K562 (cell line): ENCODE measurements around the gene NR1H2. TPM values are rescaled to one million over a fixed set of nuclear protein-coding genes. Genes with fewer than 3 reads are reported as not detected.

Experiments
- BCL6 ChIP-seq: fragments of 250-450 bp; sonication (Bioruptor Pico); IDR thresholded peaks from 2 replicates; pipeline ENCODE4 v1.4.0; 2020
- BHLHE40 ChIP-seq: IDR thresholded peaks from 2 replicates; pipeline ENCODE4 v1.6.1; 2011; ENCODE audit warnings: low read length, improper control_type of control experiment
- DNMT1 ChIP-seq: fragments of 450-650 bp; IDR thresholded peaks from 2 replicates; pipeline ENCODE4 v1.6.1; 2016; ENCODE audit warnings: antibody characterized with exemption, mild to moderate bottlenecking
- ELK1 ChIP-seq: sonication (generic); formaldehyde crosslinking; IDR thresholded peaks from 2 replicates; pipeline ENCODE4 v1.8.1; 2022; ENCODE audit warnings: missing genetic modification reagents
- FOXP4 ChIP-seq: sonication (generic); formaldehyde crosslinking; IDR thresholded peaks from 2 replicates; pipeline ENCODE4 v1.8.0; 2022; ENCODE audit warnings: mild to moderate bottlenecking, missing genetic modification reagents, borderline replicate concordance
- GATA2 ChIP-seq: sonication (generic); formaldehyde crosslinking; IDR thresholded peaks from 2 replicates; pipeline ENCODE4 v1.4.0; 2020; ENCODE audit warnings: mild to moderate bottlenecking, missing genetic modification reagents
- GTF2E2 ChIP-seq: fragments of 200-800 bp; sonication (Bioruptor generic); IDR thresholded peaks from 2 replicates; pipeline ENCODE4 v1.6.1; 2016; ENCODE audit warnings: missing genetic modification characterization, missing compliant biosample characterization
- IFI16 ChIP-seq: fragments of 250-450 bp; sonication (Bioruptor Pico); IDR thresholded peaks from 2 replicates; pipeline ENCODE4 v2.1.2; 2022; ENCODE audit warnings: mild to moderate bottlenecking, inconsistent platforms
- KLF10 ChIP-seq: fragments of 250-450 bp; sonication (Bioruptor Pico); IDR thresholded peaks from 2 replicates; pipeline ENCODE4 v1.6.1; 2021; ENCODE audit warnings: matching md5 sums
- MECOM ChIP-seq: fragments of 250-450 bp; sonication (Bioruptor Pico); IDR thresholded peaks from 2 replicates; pipeline ENCODE4 v1.8.0; 2022; ENCODE audit warnings: inconsistent platforms
- NBN ChIP-seq: fragments of 450-650 bp; IDR thresholded peaks from 2 replicates; pipeline ENCODE4 v1.6.1; 2016; ENCODE audit warnings: low read depth, mild to moderate bottlenecking
- NFE2L1 ChIP-seq: fragments of 450-650 bp; IDR thresholded peaks from 2 replicates; pipeline ENCODE4 v1.6.1; 2016; ENCODE audit warnings: missing genetic modification characterization, low read depth, mild to moderate bottlenecking, missing compliant biosample characterization, moderate library complexity, borderline replicate concordance
- NR2F6 ChIP-seq: fragments of 450-650 bp; formaldehyde crosslinking; IDR thresholded peaks from 2 replicates; pipeline ENCODE4 v1.4.0; 2020; ENCODE audit warnings: mild to moderate bottlenecking
- PKNOX1 ChIP-seq: fragments of 450-650 bp; IDR thresholded peaks from 2 replicates; pipeline ENCODE4 v1.6.1; 2016
- POLR3G ChIP-seq: IDR thresholded peaks from 2 replicates; pipeline ENCODE4 v1.6.1; 2011; ENCODE audit not compliant: insufficient read length, insufficient replicate concordance; ENCODE audit errors: extremely low read depth
- SP2 ChIP-seq: IDR thresholded peaks from 2 replicates; pipeline ENCODE4 v1.6.1; 2011; ENCODE audit warnings: mild to moderate bottlenecking, low read depth, low read length, moderate library complexity; ENCODE audit not compliant: poor library complexity, severe bottlenecking; ENCODE audit errors: extremely low read depth
- SREBF1 ChIP-seq: fragments of 150-350 bp; IDR thresholded peaks from 2 replicates; pipeline ENCODE4 v1.6.1; 2014; ENCODE audit warnings: antibody characterized with exemption, low read depth, low read length, borderline replicate concordance
- TFAP4 ChIP-seq: sonication (generic); formaldehyde crosslinking; IDR thresholded peaks from 2 replicates; pipeline ENCODE4 v1.8.0; 2022; ENCODE audit warnings: missing genetic modification reagents, mild to moderate bottlenecking, moderate library complexity, borderline replicate concordance
- TRIM24 ChIP-seq, 2 experiments: fragments of 450-650 bp; IDR thresholded peaks; 2 replicates each; pipeline ENCODE4 v1.6.1; 2016
- ZFP1 ChIP-seq: fragments of 450-650 bp; formaldehyde crosslinking; IDR thresholded peaks from 2 replicates; pipeline ENCODE4 v1.4.0; 2020; ENCODE audit warnings: mild to moderate bottlenecking, mixed read lengths
- ZNF263 ChIP-seq: sonication (generic); formaldehyde crosslinking; IDR thresholded peaks from 2 replicates; pipeline ENCODE4 v1.8.0; 2022; ENCODE audit warnings: mild to moderate bottlenecking, missing genetic modification reagents, borderline replicate concordance
- ZNF408 ChIP-seq: fragments of 250-450 bp; sonication (Bioruptor Pico); IDR thresholded peaks from 2 replicates; pipeline ENCODE4 v1.4.0; 2020; ENCODE audit warnings: low read depth, mild to moderate bottlenecking, moderate library complexity
- ZNF695 ChIP-seq: fragments of 450-650 bp; formaldehyde crosslinking; IDR thresholded peaks from 2 replicates; pipeline ENCODE4 v1.4.0; 2020; ENCODE audit warnings: mild to moderate bottlenecking, moderate library complexity
- ZSCAN29 ChIP-seq: fragments of 450-650 bp; IDR thresholded peaks from 2 replicates; pipeline ENCODE4 v1.6.1; 2017
- polyA plus RNA-seq, 8 experiments: library from polyadenylated mRNA; depleted of rRNA in 4 of 8; stranded (reverse) in 5 of 8; unstranded in 3 of 8; fragments of >200 nt; fragmentation: Nextera tagmentation in 2 of 8; fragmentation: Illumina TruSeq in 1 of 8; extraction: Ambion mirVana in 2 of 8; extraction: Trizol in 1 of 8; gene quantifications; 2 replicates each; pipeline versions ENCODE4 v1.2.1 to v1.2.3, GENCODE V29; 2011 to 2014; ENCODE audit warnings: inconsistent platforms in 1 of 8, missing spikeins in 1 of 8
- total RNA-seq, 7 experiments: library from RNA; depleted of rRNA in 6 of 7; stranded (reverse); fragments of >200 nt in 6 of 7; fragmentation: Illumina TruSeq in 2 of 7; extraction: Trizol in 2 of 7; gene quantifications; 2 replicates each; pipeline versions ENCODE4 v1.2.1 to v1.2.3, GENCODE V29; 2011 to 2021; ENCODE audit warnings: low replicate concordance in 1 of 7

Gene NR1H2
- total and polyA plus RNA-seq, 9 of the 15 experiments (the other 6 are each of a cell fraction or from before 2014, with no cell fraction given), result 0.11 to 73.8 (median 24.0) TPM

- TF ChIP-seq KLF10 (no peak), TFAP4 (CRISPR knock-in tag) (no peak), ZFP1 (CRISPR knock-in tag) (no peak), NBN (peak; percentile 80; the same call in 1 of the 2 replicates), SREBF1 (no peak), BHLHE40 (peak; percentile 83), NR2F6 (no peak), SP2 (no peak), GATA2 (CRISPR knock-in tag) (no peak), ZNF263 (CRISPR knock-in tag) (no peak), PKNOX1 (peak; percentile 83), GTF2E2 (tag) (no peak), BCL6 (CRISPR knock-in tag) (no peak), ZNF408 (CRISPR knock-in tag) (no peak), TRIM24 (IDR thresholded peaks at IDR 0.05) (no peak), ZNF695 (no peak), ZSCAN29 (no peak), NFE2L1 (tag) (no peak), IFI16 (no peak), DNMT1 (no peak), POLR3G (no peak), ELK1 (CRISPR knock-in tag) (no peak), MECOM (no peak), FOXP4 (CRISPR knock-in tag) (no peak)
These were observed 13.4 kb upstream of the NR1H2 start (continued) for GRCh38 chr19:50362656-50363424.
